Measurements from ENCODE around the gene PHACTR1.

Gene PHACTR1

GRCh38 chr6:13172291-13172690 lies 455.7 kb downstream of the PHACTR1 start:
- no peak for DNase-seq

DNA sequence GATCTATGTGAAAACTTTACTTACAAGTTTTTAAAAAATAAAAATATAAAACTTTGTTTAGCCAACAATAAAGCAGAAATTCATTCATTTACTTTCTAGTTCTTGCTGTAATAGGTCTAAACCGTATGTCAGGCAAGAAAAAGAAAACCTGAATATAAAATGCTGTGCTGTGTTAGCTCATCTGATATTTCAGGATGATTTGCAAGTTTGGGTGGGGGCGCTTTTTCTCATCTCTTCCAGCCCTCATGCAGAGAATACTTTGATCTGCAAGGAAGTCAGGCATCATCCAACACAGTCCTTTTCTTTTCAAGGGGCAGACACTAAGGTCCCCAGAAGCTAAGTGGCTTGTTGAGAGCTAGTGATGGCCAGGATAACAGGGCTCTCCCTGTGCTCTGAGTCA lies 458.5 kb downstream of the PHACTR1 start:
- no peak for DNase-seq

DNA sequence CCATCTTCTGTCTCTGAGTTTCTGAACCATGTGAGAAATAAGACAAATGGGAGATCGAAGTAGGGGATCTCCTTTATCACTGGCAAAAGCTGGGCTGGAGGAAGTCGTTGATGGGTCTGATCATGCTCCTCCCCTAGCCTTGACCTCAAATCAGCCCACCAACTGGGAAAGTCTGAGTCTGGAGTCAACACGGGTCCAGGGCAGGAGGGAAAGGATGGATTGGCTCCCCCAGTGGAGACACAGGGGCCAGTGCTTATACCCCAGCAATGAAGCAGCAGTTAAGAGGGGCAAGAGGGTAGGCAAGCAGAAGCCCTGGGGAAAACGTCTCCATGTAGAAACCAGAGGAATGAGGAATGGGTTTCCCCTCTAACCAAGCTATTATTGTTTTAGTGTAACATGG lies 459.2 kb downstream of the PHACTR1 start:
- no peak for DNase-seq

DNA sequence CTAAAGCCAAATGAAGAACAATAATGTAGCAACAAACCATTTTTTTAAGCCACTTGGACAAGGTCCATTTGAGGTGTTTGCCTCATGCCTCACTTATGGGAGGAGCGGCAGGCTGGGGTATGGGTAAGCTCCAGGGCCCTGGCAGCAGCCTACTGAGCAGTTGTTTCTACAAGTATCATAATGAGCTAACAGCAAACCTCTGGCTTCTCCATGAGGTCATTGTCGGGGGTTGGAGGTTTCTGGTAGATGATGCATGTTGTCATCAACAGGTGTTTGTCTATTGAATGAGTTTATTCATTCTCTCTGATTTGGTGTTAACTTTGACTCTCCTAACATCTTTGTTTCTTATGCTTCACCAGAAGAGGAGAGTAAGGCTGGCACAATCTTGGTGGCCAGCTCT lies 461.1 kb downstream of the PHACTR1 start:
- no peak for DNase-seq

DNA sequence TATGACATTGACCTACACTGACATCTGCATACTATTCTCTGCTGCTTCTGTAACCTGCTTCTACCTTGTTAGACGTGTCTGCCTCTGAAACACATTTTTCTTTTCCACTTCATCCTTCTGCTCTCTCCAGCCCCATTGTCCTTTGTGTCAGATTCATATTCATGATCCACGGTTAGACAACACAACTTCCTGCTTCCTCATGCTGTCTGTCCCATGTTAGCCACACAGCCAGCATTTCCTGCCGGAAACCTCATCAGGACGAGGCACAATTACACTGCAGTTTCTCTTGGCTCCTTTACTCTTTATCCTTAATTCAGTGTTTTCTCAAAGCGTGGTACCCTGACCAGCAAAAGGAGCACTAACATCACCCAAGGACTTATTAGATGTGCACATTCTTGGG lies 461.5 kb downstream of the PHACTR1 start:
- DNase-seq: no peak

DNA sequence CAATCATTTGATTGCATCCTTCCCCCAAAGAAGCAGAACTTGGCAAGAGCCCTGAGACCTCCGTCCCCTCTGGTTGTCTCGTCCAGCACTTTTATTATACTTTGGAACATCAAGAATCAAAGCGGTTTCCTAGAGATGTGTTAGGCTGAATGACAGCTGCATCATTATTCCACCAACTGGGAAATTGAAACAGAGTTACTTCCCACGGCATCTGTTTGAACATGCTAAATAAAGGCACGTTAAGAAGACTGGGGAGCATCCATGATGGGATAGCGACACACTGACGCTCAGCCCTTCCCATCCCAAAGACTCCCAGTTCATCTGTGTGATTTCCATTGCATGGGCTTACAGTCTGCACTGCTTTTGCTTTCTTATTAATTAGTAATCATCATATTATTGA lies 464.0 kb downstream of the PHACTR1 start:
- no peak for DNase-seq

- no peak for DNase-seq
Observed at GRCh38 chr6:13181393-13181792, 464.8 kb downstream of the PHACTR1 start.

DNA sequence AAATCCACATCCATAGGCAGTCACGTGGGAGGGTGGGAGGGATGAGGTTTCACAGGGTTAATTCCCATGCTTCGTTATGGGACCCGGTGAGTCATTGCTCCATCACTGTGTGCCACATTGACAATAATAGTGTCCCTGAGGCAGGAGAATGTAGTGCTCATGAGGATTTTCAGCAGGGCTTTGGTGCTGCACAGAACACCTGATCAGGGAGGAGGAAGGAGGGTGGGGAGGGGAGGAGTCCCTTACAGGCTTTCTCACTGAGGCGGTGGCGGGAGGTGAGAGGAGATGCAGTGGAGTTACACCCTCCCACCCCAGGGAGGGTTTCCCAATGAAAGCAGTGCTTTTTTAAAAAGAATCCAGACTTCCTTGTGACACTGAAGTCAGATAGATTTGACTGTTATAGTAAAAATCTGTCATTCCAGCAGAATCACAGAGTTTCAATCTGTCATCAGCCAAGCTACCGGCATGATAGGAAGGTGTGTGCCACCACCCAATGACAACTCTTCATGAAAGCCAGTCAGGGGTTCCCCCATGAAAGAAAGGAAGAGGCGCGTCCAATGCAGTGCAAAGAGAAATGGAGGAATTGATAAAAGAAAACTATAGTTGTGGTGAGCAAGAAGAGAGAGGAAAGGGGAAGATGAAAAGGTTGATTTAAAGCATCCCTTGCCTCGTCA lies 467.0 kb downstream of the PHACTR1 start:
- DNase-seq: peak; percentile 3

DNA sequence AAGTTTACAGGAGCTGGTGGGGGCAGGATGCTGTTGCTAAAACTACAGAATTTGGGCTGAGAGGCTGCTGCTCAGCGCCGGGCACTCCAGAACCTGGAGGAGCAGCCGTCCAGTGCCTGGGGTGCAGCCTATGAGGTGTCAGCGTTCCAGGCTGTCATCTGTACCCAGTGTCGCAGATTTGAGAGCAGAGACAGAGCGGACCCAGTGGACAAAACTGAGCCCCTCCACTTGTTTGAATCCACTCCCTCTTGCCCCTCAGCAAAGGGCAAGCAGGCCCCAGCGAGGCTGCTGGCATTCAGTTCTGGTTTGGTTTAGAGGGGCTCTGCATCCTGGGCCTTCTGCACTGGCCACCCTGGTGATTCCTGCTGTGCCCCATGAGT lies 467.5 kb downstream of the PHACTR1 start:
- DNase-seq: no peak

GRCh38 chr6:13184547-13184946 lies 468.0 kb downstream of the PHACTR1 start:
- no peak for DNase-seq

DNA sequence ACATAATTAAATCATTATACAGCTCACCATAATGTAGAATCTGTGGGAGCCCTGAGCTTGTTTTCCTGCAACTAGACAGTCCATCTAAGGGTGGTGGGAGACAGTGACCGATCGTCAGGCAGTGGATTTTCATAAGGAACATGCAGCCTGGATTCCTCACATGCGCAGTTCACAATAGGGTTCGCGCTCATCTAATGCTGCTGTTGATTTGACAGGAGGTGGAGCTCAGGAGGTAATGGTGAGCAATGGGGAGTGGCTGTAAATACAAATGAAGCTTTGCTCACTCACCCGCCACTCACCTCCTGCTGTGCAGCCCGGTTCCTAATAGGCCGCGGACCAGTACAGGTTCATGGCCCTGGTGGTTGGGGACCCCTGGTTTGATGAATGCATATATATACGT lies 470.3 kb downstream of the PHACTR1 start:
- no peak for DNase-seq

- no peak for DNase-seq
Observed at GRCh38 chr6:13187692-13188091, 471.1 kb downstream of the PHACTR1 start.

GRCh38 chr6:13188306-13188705 lies 471.7 kb downstream of the PHACTR1 start:
- no peak for DNase-seq

- DNase-seq: no peak
Observed at GRCh38 chr6:13189710-13190109, 473.1 kb downstream of the PHACTR1 start.

DNA sequence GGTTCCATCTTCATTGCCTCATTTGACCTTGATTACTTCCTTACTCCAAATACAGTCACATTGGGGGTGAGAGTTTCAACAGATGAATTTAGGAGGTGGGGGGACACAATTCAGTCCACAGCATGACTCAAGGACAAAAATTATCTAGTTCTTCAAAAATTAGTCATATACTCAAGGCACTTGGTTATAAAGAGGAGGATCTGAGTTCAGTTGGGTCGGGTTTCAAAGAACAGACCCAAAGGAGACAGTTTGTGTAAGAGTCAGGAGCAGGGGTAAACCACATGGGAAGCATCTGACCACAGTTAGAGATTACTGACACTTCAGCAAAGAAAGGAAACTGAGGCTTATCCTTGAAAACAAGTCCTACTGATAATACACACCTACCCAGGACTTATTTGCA lies 473.8 kb downstream of the PHACTR1 start:
- no peak for DNase-seq

DNA sequence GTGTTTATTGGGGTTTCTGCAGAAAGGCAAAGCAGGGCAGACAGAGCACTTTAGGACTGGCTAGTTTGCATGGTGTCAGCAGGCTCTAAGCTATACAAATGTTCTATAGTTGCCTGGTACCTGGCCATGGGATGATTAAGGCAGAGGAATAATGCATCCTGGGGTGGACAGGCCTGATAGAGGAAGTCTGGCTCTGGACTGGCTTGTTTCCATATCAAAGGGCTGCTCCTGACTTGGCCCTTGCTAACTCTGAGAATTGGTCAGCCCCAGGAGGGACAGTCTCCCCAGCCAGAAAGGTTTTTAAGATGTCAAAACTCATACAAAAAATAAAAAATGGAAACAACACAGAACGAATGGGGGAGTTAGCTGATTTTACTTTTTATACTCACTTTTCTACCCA lies 474.9 kb downstream of the PHACTR1 start:
- no peak for DNase-seq

GRCh38 chr6:13194852-13195251 lies 478.3 kb downstream of the PHACTR1 start:
- peak; percentile 56 for DNase-seq

GRCh38 chr6:13195803-13196202 lies 479.2 kb downstream of the PHACTR1 start:
- DNase-seq: no peak

GRCh38 chr6:13198168-13198567 lies 481.6 kb downstream of the PHACTR1 start:
- DNase-seq: no peak

GRCh38 chr6:13201336-13201735 lies 484.8 kb downstream of the PHACTR1 start:
- no peak for DNase-seq

DNA sequence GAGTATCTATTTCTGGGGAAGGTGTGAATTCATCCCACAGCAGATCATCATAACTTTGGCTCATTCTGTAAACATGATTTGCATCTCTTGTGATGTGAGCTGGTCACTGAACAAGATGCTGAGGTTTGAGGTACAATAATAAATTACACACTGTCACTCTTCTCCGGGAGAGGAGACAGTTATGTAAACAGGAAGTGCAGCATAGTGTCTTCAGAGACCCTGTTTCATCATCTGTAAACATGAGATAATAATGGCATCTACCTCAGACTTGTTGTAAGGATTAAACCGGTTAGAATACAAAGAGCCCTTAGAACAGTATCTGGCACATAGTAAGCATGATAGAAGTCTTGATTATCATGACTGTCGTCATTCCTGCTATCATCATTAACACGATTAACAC lies 486.6 kb downstream of the PHACTR1 start:
- DNase-seq: no peak

DNA sequence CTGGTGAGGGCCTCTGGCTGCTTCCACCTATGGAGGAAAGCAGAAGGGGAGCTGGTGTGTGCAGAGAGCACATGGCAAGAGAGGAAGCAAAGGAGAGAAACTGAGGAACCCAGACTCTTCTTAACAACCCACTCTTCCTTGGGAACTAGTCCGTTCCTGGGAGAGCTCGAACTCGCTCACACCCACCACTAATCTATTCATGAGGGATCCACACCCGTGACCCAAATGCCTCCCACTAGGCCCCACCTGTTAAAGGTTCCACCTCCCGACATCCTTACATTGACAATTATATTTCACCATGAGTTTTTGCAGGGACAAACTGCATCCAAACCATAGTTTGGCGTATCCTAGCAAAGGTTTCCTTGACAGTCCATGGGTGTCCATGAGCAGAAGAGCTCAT lies 488.5 kb downstream of the PHACTR1 start:
- DNase-seq: no peak

- DNase-seq: no peak
Observed at GRCh38 chr6:13212096-13212495, 495.5 kb downstream of the PHACTR1 start.

- DNase-seq: no peak
Observed at GRCh38 chr6:13212538-13212937, 496.0 kb downstream of the PHACTR1 start.

DNA sequence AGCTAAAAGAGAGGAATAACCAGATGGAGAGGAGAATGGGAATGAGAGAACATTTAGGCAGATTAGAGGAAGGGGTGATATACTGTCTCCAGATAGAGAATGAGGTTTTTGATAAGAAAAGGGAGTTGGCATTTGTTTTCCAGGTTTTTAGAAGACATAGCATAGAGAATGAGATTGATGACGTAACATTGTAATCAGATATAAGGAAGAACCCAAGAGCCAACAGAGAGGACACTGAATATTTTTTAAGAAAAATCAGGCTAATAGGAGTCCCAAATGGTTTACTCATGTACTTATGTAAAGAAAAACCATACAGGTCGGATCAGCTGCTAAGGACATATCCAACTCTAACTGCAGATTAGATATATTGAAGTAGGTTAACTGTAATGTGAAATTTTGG lies 498.8 kb downstream of the PHACTR1 start:
- no peak for DNase-seq

Measured in fibroblast of skin of back (primary cell).